ENCODE measurements around the gene CAPN14. TPM values are rescaled to one million over a fixed set of nuclear protein-coding genes. Genes with fewer than 3 reads are reported as not detected.

CAPN14 gene
- total and polyA plus RNA-seq, 10 donors, result 0.26 to 2.7 (median 0.92) TPM

GRCh38 chr2:31196622-31197021 lies 20.7 kb downstream of the CAPN14 start:
- H3K4me1 ChIP-seq, result no peaks in the 10 kb centered on the region
- H3K36me3 ChIP-seq, result peaks cover 0 to 15% (median 0%) of the 10 kb centered on the region in 6 donors
- 80 to 96% (median 95%) methylated on average over 2 of the region's 2 CpGs for WGBS, 5 donors
- TF ChIP-seq CTCF (IDR thresholded peaks at IDR 0.05 in 8 of 11, conservative IDR thresholded peaks at IDR 0.05 in 3 of 11), result no peak
- TF ChIP-seq POLR2A (IDR thresholded peaks at IDR 0.05), result no peak
- TF ChIP-seq POLR2AphosphoS5 (IDR thresholded peaks at IDR 0.05), result no peak
- no peaks in the 10 kb centered on the region for H3K27me3 ChIP-seq (replicated peaks in 1 of 7)
- no peak overlapping the region for H3K4me3 ChIP-seq
- no peak for DNase-seq
- no peaks in the 10 kb centered on the region for H3K9me3 ChIP-seq
- no peak overlapping the region for H3K27ac ChIP-seq
- intact Hi-C loops (cut with DNase I; ENCODE audit: low total_unique reads), result no loop called here

GRCh38 chr2:31193806-31194205 lies 23.5 kb downstream of the CAPN14 start:
- H3K9me3 ChIP-seq, result no peaks in the 10 kb centered on the region
- no peaks in the 10 kb centered on the region for H3K27me3 ChIP-seq (replicated peaks in 1 of 7)
- no peak overlapping the region for H3K4me3 ChIP-seq
- DNase-seq, result no peak
- 77 to 93% (median 85%) methylated on average over 4 of the region's 4 CpGs for WGBS, 5 donors
- H3K4me1 ChIP-seq, result no peaks in the 10 kb centered on the region
- H3K27ac ChIP-seq, result no peak overlapping the region
- no peak for TF ChIP-seq POLR2A (IDR thresholded peaks at IDR 0.05)
- TF ChIP-seq POLR2AphosphoS5 (IDR thresholded peaks at IDR 0.05), result no peak
- no peak for TF ChIP-seq CTCF (IDR thresholded peaks at IDR 0.05 in 8 of 11, conservative IDR thresholded peaks at IDR 0.05 in 3 of 11)
- peaks cover 0 to 22% (median 0%) of the 10 kb centered on the region in 6 donors for H3K36me3 ChIP-seq
- intact Hi-C loops (cut with DNase I; ENCODE audit: low total_unique reads), result no loop called here

GRCh38 chr2:31192851-31193392 lies 24.4 kb downstream of the CAPN14 start:
- no peaks in the 10 kb centered on the region for H3K9me3 ChIP-seq
- no peak for DNase-seq
- intact Hi-C loops (cut with DNase I; ENCODE audit: low total_unique reads), result no loop called here
- H3K36me3 ChIP-seq, result peaks cover 0 to 22% (median 0%) of the 10 kb centered on the region in 6 donors
- WGBS, 5 donors, result 88 to 95% (median 93%) methylated on average over 12 of the region's 12 CpGs
- no peak overlapping the region for H3K4me3 ChIP-seq
- no peaks in the 10 kb centered on the region for H3K27me3 ChIP-seq (replicated peaks in 1 of 7)
- TF ChIP-seq POLR2A (IDR thresholded peaks at IDR 0.05), result no peak
- TF ChIP-seq POLR2AphosphoS5 (IDR thresholded peaks at IDR 0.05), result no peak
- no peak for TF ChIP-seq CTCF (IDR thresholded peaks at IDR 0.05 in 8 of 11, conservative IDR thresholded peaks at IDR 0.05 in 3 of 11)
- no peak overlapping the region for H3K27ac ChIP-seq
- no peaks in the 10 kb centered on the region for H3K4me1 ChIP-seq

- WGBS, 5 donors, result 87 to 100% (median 100%) methylated on average over 2 of the region's 2 CpGs
- no peak for DNase-seq
- H3K4me3 ChIP-seq, result no peak overlapping the region
- no peak overlapping the region for H3K27ac ChIP-seq
- no peaks in the 10 kb centered on the region for H3K4me1 ChIP-seq
- H3K27me3 ChIP-seq (replicated peaks in 1 of 7), result no peaks in the 10 kb centered on the region
- H3K9me3 ChIP-seq, result no peaks in the 10 kb centered on the region
- H3K36me3 ChIP-seq, result peaks cover 0 to 19% (median 0%) of the 10 kb centered on the region in 6 donors
- TF ChIP-seq POLR2A (IDR thresholded peaks at IDR 0.05) (no peak), CTCF (IDR thresholded peaks at IDR 0.05 in 8 of 11, conservative IDR thresholded peaks at IDR 0.05 in 3 of 11) (no peak), POLR2AphosphoS5 (IDR thresholded peaks at IDR 0.05) (no peak)
- intact Hi-C loops (cut with DNase I; ENCODE audit: low total_unique reads), result no loop called here
Observed at GRCh38 chr2:31192396-31192795, 24.9 kb downstream of the CAPN14 start.
